Bronchial epithelial cell (primary cell): ENCODE data around the gene RAB11FIP4. TPM values are rescaled to one million over a fixed set of nuclear protein-coding genes. Genes with fewer than 3 reads are reported as not detected.

Experiments used
- DNase-seq: peaks from one replicate; pipeline ENCODE4 v3.0.0-alpha.2; 2010; ENCODE audit warnings: low read depth
- FAIRE-seq: peaks from 2 replicates; lab custom pipeline; 2011; peaks lifted over from hg19 to GRCh38; lab: Jason Lieb, UNC
- H3K27me3 ChIP-seq: 2 replicates; pipeline ENCODE4 v1.5.1; 2011; ENCODE audit warnings: low read length; ENCODE audit not compliant: control insufficient read depth, insufficient read depth
- H3K36me3 ChIP-seq: 2 replicates; pipeline ENCODE4 v1.5.1; 2011; ENCODE audit warnings: low read length; ENCODE audit not compliant: control insufficient read depth, insufficient read depth
- H3K4me3 ChIP-seq: 2 replicates; pipeline ENCODE4 v1.5.1; 2011; ENCODE audit warnings: mild to moderate bottlenecking, low read depth, low read length, control low read depth
- CTCF ChIP-seq: IDR thresholded peaks from 2 replicates; pipeline ENCODE4 v1.5.1; 2011; ENCODE audit warnings: mild to moderate bottlenecking, moderate library complexity, low read length, control low read depth, inconsistent platforms; ENCODE audit not compliant: insufficient read depth, severe bottlenecking
- total RNA-seq: library from RNA; depleted of rRNA; stranded (reverse); fragments of >200 nt; gene quantifications from 2 replicates; pipeline ENCODE4 v1.2.1, GENCODE V29; 2014

RAB11FIP4 gene
- total RNA-seq, 1 donor from 2014 or later, result 17.6 TPM

- no peak for FAIRE-seq
- no peak for TF ChIP-seq CTCF
- Histone ChIP-seq H3K36me3 (no peaks in the 10 kb centered on the region), H3K27me3 (no peaks in the 10 kb centered on the region), H3K4me3 (no peak overlapping the region)
- peak; percentile 43 for DNase-seq
Observed at GRCh38 chr17:31452101-31452500, 60.6 kb downstream of the RAB11FIP4 start.

- no peak for FAIRE-seq
- Histone ChIP-seq H3K36me3 (no peaks in the 10 kb centered on the region), H3K4me3 (no peak overlapping the region), H3K27me3 (no peaks in the 10 kb centered on the region)
- no peak for TF ChIP-seq CTCF
- DNase-seq, result no peak
Observed at GRCh38 chr17:31452561-31453110, 61.2 kb downstream of the RAB11FIP4 start.

GRCh38 chr17:31453896-31454295 is 62.4 kb downstream of the RAB11FIP4 start:
- Histone ChIP-seq H3K36me3 (no peaks in the 10 kb centered on the region), H3K27me3 (no peaks in the 10 kb centered on the region), H3K4me3 (no peak overlapping the region)
- no peak for TF ChIP-seq CTCF
- FAIRE-seq, result no peak
- DNase-seq, result no peak

GRCh38 chr17:31456814-31457213 is 65.3 kb downstream of the RAB11FIP4 start:
- Histone ChIP-seq H3K36me3 (no peaks in the 10 kb centered on the region), H3K4me3 (no peak overlapping the region), H3K27me3 (no peaks in the 10 kb centered on the region)
- DNase-seq (no peak), FAIRE-seq (no peak)
- no peak for TF ChIP-seq CTCF

- no peak for TF ChIP-seq CTCF
- no peak for DNase-seq
- Histone ChIP-seq H3K4me3 (no peak overlapping the region), H3K36me3 (no peaks in the 10 kb centered on the region), H3K27me3 (no peaks in the 10 kb centered on the region)
- peak; percentile 32 for FAIRE-seq
Observed at GRCh38 chr17:31457391-31458234, 66.1 kb downstream of the RAB11FIP4 start.
